Thymus (tissue), 11 donors: Measurements from ENCODE around the gene SEMA6B. TPM values are rescaled to one million over a fixed set of nuclear protein-coding genes. Genes with fewer than 3 reads are reported as not detected.

Experiments used
- DNase-seq, 9 donors: peaks; one replicate each; pipeline ENCODE4 v3.0.0-alpha.2; 2013; ENCODE audit warnings: low spot score in 9 of 9, low read depth in 6 of 9, missing footprints in 1 of 9
- H3K27ac ChIP-seq, 2 donors: one replicate each; pipeline ENCODE4 v1.5.1; 2013; ENCODE audit warnings: control low read depth in 1 of 2, low read depth in 1 of 2, low read length in 1 of 2, mild to moderate bottlenecking in 1 of 2, moderate library complexity in 1 of 2
- H3K27me3 ChIP-seq, 2 donors: one replicate each; pipeline ENCODE4 v1.5.1; 2013; ENCODE audit warnings: low read length in 1 of 2; ENCODE audit not compliant: control insufficient read depth in 2 of 2, insufficient read depth in 1 of 2
- H3K36me3 ChIP-seq, 2 donors: one replicate each; pipeline ENCODE4 v1.5.1; 2013; ENCODE audit warnings: low read length in 1 of 2, mild to moderate bottlenecking in 1 of 2, moderate library complexity in 1 of 2; ENCODE audit not compliant: control insufficient read depth in 2 of 2, insufficient read depth in 2 of 2
- H3K4me1 ChIP-seq, 2 donors: one replicate each; pipeline ENCODE4 v1.5.1; 2013; ENCODE audit warnings: low read length in 2 of 2; ENCODE audit not compliant: control insufficient read depth in 2 of 2, insufficient read depth in 2 of 2
- H3K4me3 ChIP-seq, 2 donors: one replicate each; pipeline ENCODE4 v1.5.1; 2013; ENCODE audit warnings: low read length in 2 of 2, control low read depth in 1 of 2, mild to moderate bottlenecking in 1 of 2
- H3K9me3 ChIP-seq, 2 donors: one replicate each; pipeline ENCODE4 v1.5.1; 2013; ENCODE audit warnings: low read length in 1 of 2, mild to moderate bottlenecking in 1 of 2; ENCODE audit not compliant: control insufficient read depth in 2 of 2, insufficient read depth in 1 of 2
- WGBS: extraction: QIAGEN DNeasy Blood & Tissue Kit; methylation state at CpG from one replicate; pipeline ENCODE4 v1.1.7; 2013; 5-methylcytosine and 5-hydroxymethylcytosine counted together
- polyA plus RNA-seq: library from polyadenylated mRNA; stranded (reverse); fragments of 200-250 nt; gene quantifications from one replicate; pipeline ENCODE4 v1.2.3, GENCODE V29; 2013
- total RNA-seq: library from RNA; stranded (reverse); fragments of 120-200 nt; gene quantifications from one replicate; pipeline ENCODE4 v1.2.4, GENCODE V29; 2013
- donor health status: healthy.

The SEMA6B gene
- total and polyA plus RNA-seq, 2 donors = 0.85 to 4.7 TPM

GRCh38 chr19:4554717-4555116 lies 4.8 kb downstream of the SEMA6B start:
- Histone ChIP-seq H3K27me3 (no peaks in the 10 kb centered on the region), H3K27ac (no peak overlapping the region), H3K9me3 (no peaks in the 10 kb centered on the region), H3K36me3 (no peaks in the 10 kb centered on the region), H3K4me3 (no peak overlapping the region), H3K4me1 (no peaks in the 10 kb centered on the region)
- DNase-seq = no peak
- 92% methylated on average over 7 of the region's 7 CpGs for WGBS

GRCh38 chr19:4553775-4554174 lies 5.7 kb downstream of the SEMA6B start:
- 79% methylated on average over 3 of the region's 3 CpGs for WGBS
- H3K27me3 ChIP-seq = no peaks in the 10 kb centered on the region
- no peak overlapping the region for H3K4me3 ChIP-seq
- no peak for DNase-seq
- H3K27ac ChIP-seq = no peak overlapping the region
- no peaks in the 10 kb centered on the region for H3K36me3 ChIP-seq
- no peaks in the 10 kb centered on the region for H3K9me3 ChIP-seq
- H3K4me1 ChIP-seq = no peaks in the 10 kb centered on the region

GRCh38 chr19:4553092-4553695 lies 6.3 kb downstream of the SEMA6B start:
- no peak for DNase-seq
- no peak overlapping the region for H3K4me3 ChIP-seq
- no peaks in the 10 kb centered on the region for H3K4me1 ChIP-seq
- H3K27me3 ChIP-seq = no peaks in the 10 kb centered on the region
- H3K27ac ChIP-seq = no peak overlapping the region
- no peaks in the 10 kb centered on the region for H3K36me3 ChIP-seq
- H3K9me3 ChIP-seq = no peaks in the 10 kb centered on the region

- Histone ChIP-seq H3K9me3 (no peaks in the 10 kb centered on the region), H3K4me3 (no peak overlapping the region), H3K27me3 (no peaks in the 10 kb centered on the region), H3K27ac (no peak overlapping the region), H3K36me3 (no peaks in the 10 kb centered on the region), H3K4me1 (no peaks in the 10 kb centered on the region)
- DNase-seq = no peak
- WGBS = 95% methylated on average over 18 of the region's 18 CpGs
Observed at GRCh38 chr19:4552525-4552819, 7.0 kb downstream of the SEMA6B start.

- no peak for DNase-seq
- H3K4me1 ChIP-seq = no peaks in the 10 kb centered on the region
- no peak overlapping the region for H3K27ac ChIP-seq
- no peak overlapping the region for H3K4me3 ChIP-seq
- H3K27me3 ChIP-seq = no peaks in the 10 kb centered on the region
- H3K9me3 ChIP-seq = no peaks in the 10 kb centered on the region
- no peaks in the 10 kb centered on the region for H3K36me3 ChIP-seq
- WGBS = 92% methylated on average over 26 of the region's 26 CpGs
Observed at GRCh38 chr19:4550479-4551050, 8.9 kb downstream of the SEMA6B start.

- Histone ChIP-seq H3K4me3 (no peak overlapping the region), H3K27me3 (no peaks in the 10 kb centered on the region), H3K36me3 (no peaks in the 10 kb centered on the region), H3K9me3 (no peaks in the 10 kb centered on the region), H3K4me1 (no peaks in the 10 kb centered on the region), H3K27ac (no peak overlapping the region)
- WGBS = 96% methylated on average over 18 of the region's 18 CpGs
- DNase-seq = no peak
Observed at GRCh38 chr19:4550018-4550417, 9.5 kb downstream of the SEMA6B start.

GRCh38 chr19:4548238-4548584 lies 11.3 kb downstream of the SEMA6B start:
- H3K4me1 ChIP-seq = no peaks in the 10 kb centered on the region
- H3K27ac ChIP-seq = no peak overlapping the region
- WGBS = 84% methylated on average over 14 of the region's 14 CpGs
- H3K36me3 ChIP-seq = no peaks in the 10 kb centered on the region
- no peak overlapping the region for H3K4me3 ChIP-seq
- H3K9me3 ChIP-seq = no peaks in the 10 kb centered on the region
- H3K27me3 ChIP-seq = no peaks in the 10 kb centered on the region
- DNase-seq = no peak

- DNase-seq = no peak
- Histone ChIP-seq H3K9me3 (no peaks in the 10 kb centered on the region), H3K27me3 (no peaks in the 10 kb centered on the region), H3K36me3 (no peaks in the 10 kb centered on the region), H3K27ac (no peak overlapping the region), H3K4me3 (no peak overlapping the region), H3K4me1 (no peaks in the 10 kb centered on the region)
- 85% methylated on average over 31 of the region's 32 CpGs for WGBS
Observed at GRCh38 chr19:4547303-4548237, 11.9 kb downstream of the SEMA6B start.

GRCh38 chr19:4543842-4544647 lies 15.4 kb downstream of the SEMA6B start:
- no peak overlapping the region for H3K4me3 ChIP-seq
- no peaks in the 10 kb centered on the region for H3K27me3 ChIP-seq
- no peaks in the 10 kb centered on the region for H3K36me3 ChIP-seq
- peaks cover 0 to 5% of the 10 kb centered on the region in 2 donors for H3K4me1 ChIP-seq
- no peaks in the 10 kb centered on the region for H3K9me3 ChIP-seq
- no peak for DNase-seq
- no peak overlapping the region for H3K27ac ChIP-seq
- 94% methylated on average over 87 of the region's 87 CpGs for WGBS
